NCI-H2029 treated with DMSO at 0.1 percent for 48 hours (cell line): ENCODE data around the gene SLX4.
A peak's percentile ranks its signal among the peaks of the same experiment; 100 is the strongest.
"Not testable (repeated sequence)": the region's sequence is repeated elsewhere in the genome, so short reads cannot be mapped to it uniquely, and the experiment has no call there.

Experiments
- DNase-seq: peaks from one replicate; lab custom pipeline; 2025; lab: John Stamatoyannopoulos, UW

SLX4 gene

DNA sequence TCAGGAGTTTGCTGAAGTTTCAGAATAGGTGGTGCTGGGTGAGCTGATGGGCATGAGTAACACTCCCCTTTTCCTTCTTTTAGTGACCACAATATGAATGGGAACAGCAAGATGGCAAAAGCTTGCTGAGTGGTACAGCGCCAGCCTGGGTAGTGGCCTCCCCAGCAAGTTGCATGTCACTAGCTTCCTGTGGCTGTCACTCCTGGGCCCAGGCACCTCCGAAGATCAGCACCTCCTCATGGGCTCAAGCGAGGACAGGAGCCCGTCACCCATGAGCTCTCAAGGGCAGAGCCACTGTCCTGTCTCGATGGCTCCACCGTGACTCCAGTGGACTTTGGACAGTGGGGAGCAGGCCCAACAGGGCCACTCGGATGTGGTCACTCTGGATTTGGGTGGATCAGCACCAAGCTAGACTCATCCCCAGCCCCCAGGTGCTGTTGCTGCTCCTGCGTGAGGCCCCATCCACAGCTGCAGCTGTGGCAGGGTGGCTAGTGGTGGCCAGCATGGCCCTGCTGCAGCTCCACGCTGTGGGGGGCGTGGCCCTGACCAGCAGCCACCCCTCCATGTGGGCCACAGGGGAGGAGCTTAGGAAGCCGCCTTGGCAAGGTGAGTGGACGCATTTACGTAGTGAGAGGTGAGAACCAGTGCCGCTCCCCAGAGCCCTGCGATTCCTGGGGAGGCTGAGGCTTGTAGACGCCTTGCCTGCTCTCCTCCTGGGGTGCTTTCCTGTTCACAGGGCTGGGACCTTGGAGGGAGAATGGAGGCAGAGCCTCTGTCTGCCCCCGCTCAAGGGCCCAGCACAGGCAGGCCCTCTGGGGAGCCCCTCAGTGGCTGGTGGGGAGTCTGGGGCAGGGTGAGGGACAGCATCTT lies 29.5 kb upstream of the SLX4 start:
- no peak for DNase-seq

DNA sequence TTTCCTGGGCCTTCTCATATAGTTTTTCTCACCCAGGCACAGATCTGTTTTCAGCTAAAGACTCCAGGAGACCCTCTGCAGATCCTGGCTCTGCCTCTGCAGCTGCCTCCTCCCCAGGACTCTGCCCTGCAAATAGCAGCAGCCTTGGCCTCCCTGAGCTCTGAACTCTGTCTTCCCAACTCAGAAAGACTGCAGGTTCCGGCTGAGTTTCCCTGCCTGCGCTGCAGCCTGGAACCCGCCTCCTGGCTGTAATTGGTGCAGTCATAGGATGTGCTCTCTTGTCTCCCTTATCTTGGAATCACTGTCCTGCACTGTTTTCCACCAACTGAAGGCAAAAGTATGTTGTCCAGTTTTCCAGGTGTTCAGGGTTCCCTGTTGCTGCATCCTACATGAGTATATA lies 28.8 kb upstream of the SLX4 start:
- DNase-seq, result no peak

DNA sequence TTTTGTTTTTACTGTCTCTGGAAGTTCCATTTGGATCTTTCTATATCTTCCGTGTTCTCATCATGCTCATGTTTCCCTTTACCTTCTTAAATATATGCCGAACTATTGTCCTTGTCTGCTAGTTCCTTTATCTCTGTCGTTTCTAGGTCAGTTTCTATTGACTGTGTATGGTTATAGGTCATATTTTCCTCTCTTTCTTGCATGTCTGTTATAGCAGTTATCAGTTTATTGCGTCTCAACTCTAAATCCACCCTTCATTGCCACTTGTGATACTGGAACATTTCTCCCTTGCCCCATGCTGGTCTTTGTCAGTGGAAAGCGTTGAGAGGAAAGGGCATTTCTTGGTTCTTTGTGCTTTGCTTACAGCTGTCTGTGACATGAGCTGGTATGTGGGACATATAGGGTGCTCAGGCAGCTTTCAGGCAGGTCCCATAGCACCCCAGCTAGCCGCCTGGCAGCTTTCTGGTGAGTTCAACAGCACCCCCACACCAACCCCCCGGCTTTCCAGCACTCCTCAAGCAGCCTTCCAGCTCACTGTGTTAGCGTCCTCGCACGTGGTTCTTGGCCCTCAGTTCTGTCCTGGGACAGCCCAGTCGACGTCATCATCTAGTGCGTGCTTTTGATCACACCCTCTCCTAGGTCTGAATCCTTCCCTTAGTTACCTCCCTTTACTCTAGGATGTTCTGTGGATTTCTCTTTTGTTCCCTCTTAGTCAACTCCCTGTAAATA lies 27.7 kb upstream of the SLX4 start:
- no peak for DNase-seq

DNA sequence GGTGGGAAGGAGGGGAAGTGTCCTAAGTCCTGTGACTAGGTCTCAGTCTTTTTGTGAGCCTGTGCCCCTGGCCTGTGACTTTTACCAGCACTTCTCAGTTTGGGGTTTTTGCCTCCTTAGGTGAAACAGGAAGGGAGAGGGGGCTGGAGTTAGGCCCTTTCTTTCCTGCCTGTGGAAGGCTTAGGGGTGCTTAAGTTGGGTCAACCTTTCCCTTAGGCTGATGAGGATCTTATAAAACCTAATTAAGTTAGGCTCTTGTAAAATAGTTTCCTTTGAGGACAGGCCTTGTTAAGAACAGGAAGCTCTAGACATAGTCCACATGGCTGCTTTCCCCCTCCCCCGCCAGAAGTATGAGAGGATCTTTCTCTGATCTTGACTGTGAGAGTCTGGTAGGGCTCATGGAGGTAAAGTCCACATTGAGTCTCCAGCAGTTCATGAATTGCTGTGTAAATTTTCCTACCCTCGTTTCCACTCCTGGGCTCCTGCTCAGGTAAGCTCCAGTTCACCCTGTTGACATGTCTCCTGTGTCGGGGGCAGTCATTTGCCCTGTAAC lies 26.0 kb upstream of the SLX4 start:
- no peak for DNase-seq

DNA sequence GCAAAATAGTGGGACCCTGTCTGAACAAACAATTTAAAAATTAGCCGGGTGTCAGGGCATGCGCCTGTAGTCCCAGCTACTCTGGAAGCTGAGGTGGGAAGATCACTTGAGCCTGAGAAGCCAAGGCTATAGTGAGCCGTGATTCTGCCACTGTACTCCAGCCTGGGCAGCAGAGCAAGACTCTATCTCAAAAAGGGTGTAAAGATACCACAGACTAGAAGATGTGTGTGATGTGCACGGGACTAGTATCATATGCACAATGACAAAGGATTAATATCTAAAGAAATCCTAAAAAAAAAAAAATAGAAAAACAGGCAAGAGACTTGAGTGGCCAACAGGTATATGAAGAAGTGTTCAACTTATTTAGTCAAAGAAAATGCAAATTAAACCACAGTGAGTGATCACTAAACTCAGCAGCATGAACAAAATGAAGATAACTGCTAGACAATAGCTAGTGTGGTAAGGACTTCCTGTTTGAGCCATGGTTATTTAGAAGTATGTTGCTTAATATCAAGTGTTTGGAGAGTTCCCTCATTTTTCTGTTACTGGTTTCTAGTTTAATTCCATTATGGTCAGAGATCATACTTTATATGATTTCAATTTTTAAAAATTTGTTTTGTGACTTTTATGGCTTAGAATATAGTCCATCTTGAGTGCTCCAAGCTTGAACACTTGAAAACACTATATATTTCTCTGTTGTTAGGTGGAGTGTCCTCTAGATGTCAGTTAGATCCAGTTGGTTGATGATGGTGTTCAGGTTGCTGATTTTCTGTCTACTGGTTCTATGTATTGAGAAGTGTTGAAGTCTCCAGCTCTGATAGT lies 14.7 kb upstream of the SLX4 start:
- peak; percentile 75 for DNase-seq

DNA sequence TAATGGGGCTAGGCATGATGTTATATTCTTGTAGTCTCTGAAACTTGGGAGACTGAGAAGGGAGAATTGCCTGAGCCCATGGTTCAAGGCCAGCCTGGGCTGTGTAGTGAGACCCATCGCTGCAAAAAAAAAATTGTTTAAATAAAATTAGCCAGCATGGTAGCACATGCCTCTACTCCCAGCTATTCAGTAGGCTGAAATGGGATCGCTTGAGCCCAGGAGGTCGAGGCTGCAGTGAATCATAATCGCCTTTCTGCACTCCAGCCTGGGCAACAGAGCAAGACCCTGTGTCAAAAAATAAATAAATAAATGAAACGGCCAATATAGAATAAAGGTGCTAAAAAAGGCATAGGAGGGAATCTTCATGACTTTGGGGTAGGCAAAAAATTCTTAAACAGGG lies 13.9 kb upstream of the SLX4 start:
- no peak for DNase-seq

DNA sequence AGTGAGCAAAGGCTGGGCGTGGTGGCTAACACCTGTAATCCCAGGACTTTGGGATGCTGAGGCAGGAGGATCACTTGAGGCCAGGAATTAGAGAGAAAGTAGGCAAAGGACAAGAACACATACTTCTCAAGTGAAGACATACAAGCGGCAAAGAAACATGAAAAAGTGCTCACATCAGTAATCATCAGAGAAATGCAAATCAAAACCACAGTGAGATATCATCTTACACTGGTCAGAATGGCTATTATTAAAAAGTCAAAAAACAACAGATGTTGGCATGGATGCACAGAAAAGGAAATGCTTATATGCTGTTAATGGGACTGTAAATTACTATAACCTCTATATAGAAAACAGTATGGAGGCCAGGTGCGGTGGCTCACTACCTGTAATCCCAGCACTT lies 12.2 kb upstream of the SLX4 start:
- DNase-seq, result no peak

DNA sequence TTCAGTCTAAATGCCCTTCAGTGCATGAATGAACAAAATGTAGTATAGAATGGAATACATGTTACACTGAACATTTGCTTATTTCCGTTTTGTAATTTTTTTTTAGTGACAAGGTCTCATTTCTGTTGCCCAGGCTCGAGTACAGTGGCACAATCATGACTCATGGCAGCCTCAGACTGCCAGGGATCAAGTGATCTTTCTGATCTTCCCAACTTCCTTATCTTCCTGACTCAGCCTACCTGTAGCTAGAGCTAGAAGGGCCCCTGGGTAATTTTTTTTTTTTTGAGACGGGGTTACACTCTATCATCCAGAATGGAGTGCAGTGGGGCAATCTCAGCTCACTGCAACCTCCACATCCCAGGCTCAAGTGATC lies 7.3 kb upstream of the SLX4 start:
- DNase-seq, result no peak

DNA sequence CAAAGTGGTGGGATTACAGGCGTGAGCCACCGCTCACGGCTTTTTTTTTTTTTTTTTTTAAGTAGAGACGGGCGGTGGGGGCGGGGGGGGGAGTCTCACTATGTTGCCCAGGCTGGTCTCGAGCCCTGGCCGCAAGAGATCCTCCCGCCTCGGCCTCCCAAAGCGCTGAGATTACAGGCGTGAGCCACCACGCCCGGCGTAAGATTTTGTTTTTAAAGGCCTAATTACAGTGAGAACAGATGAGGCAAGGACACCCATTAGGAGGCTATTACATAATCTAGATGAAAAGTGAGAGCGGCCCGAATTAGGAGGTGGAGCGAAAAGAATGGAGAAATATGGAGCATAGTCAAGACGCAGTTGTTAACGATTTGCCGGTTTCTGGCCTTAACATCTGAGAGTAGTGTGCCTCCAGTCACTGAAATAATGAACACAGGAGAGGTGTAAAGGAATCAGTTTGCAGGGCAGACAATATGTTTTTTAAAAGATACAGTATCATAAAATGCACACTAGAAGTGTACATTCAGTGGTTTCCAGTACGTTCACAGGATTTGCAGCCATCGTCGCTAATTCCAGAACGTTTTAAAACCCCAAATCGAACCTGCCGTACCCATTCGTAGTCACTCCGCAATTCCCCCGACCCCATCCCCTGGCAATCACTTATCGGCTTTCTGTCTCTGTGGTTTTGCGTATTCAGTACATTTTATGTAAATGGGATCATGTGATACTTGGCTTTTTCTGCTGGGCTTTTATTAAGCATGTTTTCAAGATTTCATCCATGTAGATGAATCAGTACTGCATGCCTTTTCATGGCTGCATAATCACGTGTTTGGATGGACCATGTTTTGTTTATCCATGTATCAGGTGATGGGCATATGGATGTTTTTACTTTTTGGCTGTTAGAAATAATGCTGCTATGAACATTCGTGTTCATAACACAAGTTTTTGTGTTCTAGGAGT lies 1.4 kb upstream of the SLX4 start:
- DNase-seq, result no peak

DNA sequence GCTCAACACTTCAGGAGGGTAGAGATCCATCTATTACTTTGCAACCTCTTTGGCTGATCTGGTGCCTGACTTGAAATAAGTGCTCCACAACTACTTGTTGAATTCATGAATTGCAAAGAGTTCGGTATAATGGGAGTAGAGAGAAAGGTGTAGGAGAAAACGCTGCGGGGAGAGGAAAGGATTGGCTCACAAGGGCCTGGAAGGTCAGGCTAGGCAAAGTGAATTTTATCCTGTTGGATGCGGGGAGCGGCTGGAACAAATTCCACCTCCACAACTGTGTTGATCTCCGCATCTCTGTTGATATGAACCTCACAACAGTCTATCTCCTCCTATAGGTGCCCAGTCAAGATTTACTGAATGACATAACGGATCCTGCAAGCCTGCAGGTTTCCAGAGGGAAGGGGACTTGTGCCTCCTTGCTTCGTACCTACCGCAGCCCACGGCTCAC lies 684 bp downstream of the SLX4 start:
- DNase-seq, result no peak

DNA sequence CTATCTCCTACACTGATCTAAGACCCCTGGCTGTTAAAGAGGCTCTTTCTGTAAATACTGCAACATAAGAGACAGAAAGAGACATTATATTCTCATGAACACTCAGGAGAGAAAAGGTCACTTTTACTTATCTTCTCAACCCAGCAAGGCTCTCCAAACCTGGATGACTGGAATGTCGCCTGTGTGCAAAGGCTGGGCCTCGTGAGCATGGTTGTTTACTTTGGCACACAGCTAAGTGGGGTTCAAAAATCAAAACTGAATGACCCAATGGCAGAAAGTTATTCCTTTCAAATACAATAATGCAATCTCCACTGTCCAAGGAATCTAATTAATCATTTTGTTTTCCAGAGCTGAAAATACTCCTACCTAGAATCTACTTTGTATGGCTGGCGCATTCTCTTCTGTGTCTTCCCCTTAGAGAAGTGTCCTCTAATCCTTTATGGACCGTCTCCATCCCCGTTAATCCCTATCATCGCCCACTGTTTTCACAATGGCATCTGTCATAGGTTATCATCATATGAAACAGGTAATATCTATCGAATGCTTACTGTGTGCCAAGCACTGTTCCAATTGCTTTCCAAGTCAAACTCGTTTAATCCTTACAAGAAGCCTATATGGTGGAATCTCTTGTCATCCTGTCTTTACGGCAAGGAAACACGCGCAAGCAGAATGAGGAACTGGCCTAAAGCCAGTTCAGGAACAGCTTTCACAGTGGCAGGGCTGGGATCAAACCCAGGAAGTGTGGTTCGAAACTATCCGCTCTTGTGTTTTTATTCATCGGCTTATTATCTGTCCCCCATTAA lies 1.3 kb downstream of the SLX4 start:
- no peak for DNase-seq

DNA sequence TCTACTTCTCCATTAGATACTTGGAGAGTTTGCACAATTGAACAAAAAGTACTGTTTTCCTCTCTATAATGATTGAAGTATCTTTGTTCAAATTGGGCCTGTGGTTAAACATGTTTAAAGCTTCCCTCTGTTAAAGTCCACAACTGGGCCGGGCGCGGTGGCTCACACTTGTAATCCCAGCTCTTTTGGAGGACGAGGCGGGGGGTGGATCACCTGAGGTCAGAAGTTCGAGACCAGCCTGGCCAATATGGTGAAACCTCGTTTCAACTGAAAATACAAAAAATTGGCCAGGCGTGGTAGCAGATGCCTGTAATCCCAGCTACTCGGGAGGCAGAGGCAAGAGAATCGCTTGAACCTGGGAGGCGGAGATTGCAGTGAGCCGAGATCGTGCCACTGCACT lies 2.4 kb downstream of the SLX4 start:
- not testable (repeated sequence) for DNase-seq

DNA sequence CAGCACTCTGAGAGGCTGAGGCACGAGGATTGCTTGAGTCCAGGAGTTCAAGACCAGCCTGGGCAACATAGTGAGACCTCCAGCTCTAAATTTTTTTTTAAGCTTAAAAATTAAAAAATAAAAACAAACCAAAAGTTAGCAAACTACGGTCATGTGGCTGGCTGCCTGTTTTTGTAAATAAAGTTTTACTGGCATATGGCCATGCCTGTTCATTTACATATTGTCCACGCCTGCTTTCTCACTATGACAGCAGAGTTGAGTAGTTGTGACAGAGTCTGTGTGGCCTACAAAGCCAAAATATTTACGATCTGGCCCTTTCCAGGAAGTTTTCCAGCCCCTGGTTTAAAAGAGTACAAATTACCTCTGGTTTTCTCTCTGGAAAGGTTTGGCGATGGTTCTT lies 3.3 kb downstream of the SLX4 start:
- no peak for DNase-seq

DNA sequence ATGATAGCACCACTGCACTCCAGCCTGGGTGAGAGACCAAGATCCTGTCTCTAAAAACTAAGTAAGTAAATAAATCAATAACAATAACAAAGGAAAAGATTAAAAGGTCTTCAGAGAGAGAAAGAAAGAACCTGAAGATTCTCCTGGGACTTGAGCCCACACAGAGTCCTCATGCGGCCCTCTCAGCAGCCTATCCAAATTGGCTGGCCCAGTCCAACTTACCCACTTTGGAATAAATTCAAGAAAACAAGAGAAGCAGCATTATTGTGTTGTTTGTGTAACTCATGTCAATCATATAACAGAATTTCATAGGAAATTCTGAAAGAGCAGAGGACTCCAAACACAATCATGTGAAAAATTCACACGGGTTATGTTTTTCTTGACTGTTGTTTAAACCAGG lies 3.8 kb downstream of the SLX4 start:
- DNase-seq, result no peak

DNA sequence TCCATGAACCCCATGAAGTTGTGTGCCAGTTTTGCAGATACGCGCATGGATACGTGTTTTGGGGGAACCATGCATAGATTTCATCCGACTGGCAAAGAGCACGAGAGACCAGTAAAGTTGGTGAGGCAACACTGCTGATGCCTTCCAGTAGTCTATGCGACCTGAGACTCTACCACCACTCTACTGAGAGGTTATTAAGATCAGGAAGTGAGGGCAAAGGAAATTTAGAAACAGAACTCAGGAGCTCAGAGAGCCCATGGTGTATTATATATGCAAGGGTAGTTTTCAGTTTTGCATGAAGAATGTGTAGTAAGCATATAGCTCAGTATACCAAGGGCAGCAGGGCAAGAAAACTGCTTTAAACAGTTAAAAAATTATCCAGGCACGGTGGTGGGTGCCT lies 4.2 kb downstream of the SLX4 start:
- no peak for DNase-seq

DNA sequence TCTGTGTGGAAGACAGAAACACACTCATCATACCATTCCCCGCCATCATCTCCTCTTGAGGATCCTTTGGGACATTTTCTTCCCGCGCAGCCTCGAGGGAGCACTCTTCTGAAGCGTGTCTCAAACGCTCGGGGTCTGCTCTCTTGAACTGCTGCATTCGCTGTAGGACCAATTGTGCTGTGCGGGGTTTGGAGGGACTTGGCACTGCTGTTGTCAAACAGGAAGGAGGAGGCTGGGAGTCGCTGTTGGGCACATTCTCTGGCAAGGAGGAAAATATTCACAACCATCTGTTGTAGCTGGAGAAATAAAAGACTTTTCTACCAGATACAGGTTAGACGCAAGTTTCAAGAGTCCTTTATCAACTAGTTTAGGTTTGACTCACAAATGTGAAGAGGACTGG lies 5.0 kb downstream of the SLX4 start:
- no peak for DNase-seq

DNA sequence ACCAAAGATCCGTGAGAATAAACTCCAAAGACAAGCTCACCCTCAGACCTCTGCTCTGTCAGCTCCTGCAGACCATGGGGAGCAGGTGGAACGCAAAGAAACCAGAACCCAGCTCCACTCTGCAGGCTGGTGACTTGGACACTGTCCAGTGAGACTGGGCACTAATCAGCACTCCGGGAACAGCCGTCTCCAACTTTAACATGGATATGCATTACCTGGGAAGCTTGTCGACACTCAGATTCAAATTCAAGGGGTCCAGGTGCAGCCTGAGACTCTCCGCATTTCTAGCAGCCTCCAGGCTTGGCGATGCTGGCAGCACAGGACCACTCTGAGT lies 9.1 kb downstream of the SLX4 start:
- DNase-seq, result no peak

DNA sequence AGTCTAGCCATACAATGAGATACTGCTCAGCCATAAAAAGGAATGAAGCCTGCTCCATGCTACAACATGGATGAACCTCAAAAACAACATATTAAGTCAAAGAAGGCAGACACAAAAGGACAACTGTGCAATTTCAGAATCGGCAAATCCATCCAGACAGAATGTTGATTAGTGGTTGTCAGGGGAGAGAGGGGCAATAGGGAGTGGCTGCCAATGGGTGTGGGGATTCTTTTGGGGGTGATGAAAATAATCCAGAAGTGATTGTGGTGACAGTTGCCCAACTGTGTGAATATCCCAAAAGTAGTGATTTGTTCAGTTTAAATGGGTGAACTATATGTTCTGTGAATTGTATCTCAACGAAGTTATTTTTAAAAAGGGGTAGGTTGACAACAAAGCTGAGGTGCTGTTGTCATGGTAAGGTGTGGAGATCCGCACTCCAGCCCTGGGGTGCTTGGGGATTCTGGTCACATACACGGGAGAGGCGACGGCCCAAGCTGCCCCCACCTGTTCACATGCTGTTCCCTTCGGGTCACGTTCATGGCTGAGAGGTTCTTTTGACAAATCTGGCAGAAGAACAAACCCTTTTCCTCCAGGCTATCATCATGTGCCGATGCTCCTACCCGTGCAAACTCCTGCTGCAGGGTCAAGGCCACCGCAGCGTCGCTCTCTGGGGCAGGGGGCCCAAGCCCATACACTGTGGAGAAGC lies 9.6 kb downstream of the SLX4 start:
- no peak for DNase-seq

DNA sequence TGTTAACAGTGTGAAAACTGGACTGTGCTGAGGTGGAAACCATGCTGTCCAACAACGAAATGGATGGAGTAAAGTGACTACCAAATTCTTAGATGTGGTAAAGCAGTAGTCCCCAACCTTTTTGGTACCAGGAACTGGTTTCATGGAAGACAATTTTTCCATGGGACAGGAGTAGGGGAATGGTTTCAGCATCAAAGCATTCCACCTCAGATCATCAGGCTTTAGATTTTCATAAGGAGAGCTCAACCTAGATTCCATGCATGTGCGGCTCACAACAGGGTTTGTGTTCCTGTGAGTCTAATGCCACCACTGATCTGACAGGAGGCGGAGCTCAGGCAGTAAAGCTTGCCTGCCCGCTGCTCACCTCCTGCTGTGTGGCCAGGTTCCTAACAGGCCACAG lies 11.5 kb downstream of the SLX4 start:
- no peak for DNase-seq

DNA sequence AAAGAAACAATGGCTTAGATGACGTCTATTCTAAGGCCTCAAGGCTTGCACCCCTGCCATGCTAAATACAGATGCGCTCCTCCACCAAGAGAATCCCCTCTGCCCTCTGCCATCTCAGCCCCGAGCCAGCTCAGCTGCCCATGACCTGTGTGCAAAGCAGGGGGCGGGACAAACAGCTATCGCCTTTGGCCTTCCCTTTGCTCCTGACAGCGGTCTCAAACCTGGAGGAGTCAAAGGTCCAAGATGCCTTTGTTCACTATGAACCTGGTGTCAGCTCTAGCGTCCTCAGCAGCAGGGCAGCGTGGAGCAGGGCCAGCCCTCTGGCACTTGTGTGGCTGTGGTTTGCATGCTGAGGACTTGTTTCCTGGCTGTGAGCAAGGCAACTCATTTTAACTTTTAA lies 12.3 kb downstream of the SLX4 start:
- DNase-seq, result no peak
